ENCODE data around the gene RAB28.

- TF ChIP-seq CTCF (IDR thresholded peaks at IDR 0.05): no peak
- no peak for TF ChIP-seq POLR2A (IDR thresholded peaks at IDR 0.05)
Observed at GRCh38 chr4:13461191-13461905, 22.8 kb downstream of the RAB28 start.
